ENCODE results near the gene GDF3. TPM values are rescaled to one million over a fixed set of nuclear protein-coding genes. Genes with fewer than 3 reads are reported as not detected.

The GDF3 gene
- total and polyA plus RNA-seq, 2 experiments from 2014 or later, result 15.3 to 31.7 TPM

DNA sequence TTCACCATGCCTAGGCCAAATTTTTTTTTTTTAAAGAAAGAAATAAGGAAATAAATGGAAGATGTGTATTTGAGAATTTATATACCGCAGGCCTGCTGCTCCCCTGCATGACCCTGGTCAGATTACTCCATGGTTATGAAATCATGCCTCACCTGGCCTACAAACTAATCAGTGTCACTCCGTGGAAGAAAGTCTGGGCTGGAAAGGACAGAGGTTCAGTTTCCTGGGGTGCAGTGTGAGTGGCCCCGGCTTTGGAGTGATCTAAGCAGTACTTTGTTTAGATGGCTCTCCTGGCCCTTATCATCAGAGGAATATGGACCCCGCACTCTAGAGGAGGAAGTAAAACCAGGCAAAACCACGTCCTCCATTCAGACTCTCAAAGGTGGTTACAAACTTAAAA, 39.5 kb downstream of the GDF3 start:
- no peak for TF ChIP-seq JUNB (IDR thresholded peaks at IDR 0.05; ENCODE audit: unreplicated experiment)
- TF ChIP-seq ZNF331 (CRISPR knock-in tag; IDR thresholded peaks at IDR 0.05; ENCODE audit: low read depth), result no peak
- TF ChIP-seq CREB1 (CRISPR knock-in tag; IDR thresholded peaks at IDR 0.05; ENCODE audit: low read depth), result no peak
- no peak for TF ChIP-seq EZH2 (IDR thresholded peaks at IDR 0.05; ENCODE audit: low read depth, unreplicated experiment)
- no peak for TF ChIP-seq NANOG (IDR thresholded peaks at IDR 0.05; ENCODE audit: borderline replicate concordance)
- TF ChIP-seq ZNF462 (CRISPR knock-in tag; IDR thresholded peaks at IDR 0.05), result no peak
- TF ChIP-seq STAT1 (IDR thresholded peaks at IDR 0.05; ENCODE audit: unreplicated experiment), result no peak
- no peak for TF ChIP-seq REST (IDR thresholded peaks at IDR 0.05; ENCODE audit: unreplicated experiment)
- no peak for TF ChIP-seq EZH2phosphoT487 (IDR thresholded peaks at IDR 0.05; ENCODE audit: unreplicated experiment)
- TF ChIP-seq, protein P1, sequence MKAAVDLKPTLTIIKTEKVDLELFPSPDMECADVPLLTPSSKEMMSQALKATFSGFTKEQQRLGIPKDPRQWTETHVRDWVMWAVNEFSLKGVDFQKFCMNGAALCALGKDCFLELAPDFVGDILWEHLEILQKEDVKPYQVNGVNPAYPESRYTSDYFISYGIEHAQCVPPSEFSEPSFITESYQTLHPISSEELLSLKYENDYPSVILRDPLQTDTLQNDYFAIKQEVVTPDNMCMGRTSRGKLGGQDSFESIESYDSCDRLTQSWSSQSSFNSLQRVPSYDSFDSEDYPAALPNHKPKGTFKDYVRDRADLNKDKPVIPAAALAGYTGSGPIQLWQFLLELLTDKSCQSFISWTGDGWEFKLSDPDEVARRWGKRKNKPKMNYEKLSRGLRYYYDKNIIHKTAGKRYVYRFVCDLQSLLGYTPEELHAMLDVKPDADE (IDR thresholded peaks at IDR 0.05), result no peak
- no peak for TF ChIP-seq ZNF114 (CRISPR knock-in tag; IDR thresholded peaks at IDR 0.05)
- TF ChIP-seq, protein P2, sequence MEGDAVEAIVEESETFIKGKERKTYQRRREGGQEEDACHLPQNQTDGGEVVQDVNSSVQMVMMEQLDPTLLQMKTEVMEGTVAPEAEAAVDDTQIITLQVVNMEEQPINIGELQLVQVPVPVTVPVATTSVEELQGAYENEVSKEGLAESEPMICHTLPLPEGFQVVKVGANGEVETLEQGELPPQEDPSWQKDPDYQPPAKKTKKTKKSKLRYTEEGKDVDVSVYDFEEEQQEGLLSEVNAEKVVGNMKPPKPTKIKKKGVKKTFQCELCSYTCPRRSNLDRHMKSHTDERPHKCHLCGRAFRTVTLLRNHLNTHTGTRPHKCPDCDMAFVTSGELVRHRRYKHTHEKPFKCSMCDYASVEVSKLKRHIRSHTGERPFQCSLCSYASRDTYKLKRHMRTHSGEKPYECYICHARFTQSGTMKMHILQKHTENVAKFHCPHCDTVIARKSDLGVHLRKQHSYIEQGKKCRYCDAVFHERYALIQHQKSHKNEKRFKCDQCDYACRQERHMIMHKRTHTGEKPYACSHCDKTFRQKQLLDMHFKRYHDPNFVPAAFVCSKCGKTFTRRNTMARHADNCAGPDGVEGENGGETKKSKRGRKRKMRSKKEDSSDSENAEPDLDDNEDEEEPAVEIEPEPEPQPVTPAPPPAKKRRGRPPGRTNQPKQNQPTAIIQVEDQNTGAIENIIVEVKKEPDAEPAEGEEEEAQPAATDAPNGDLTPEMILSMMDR (conservative IDR thresholded peaks at IDR 0.05; ENCODE audit: low read depth in 2 of 2), result no peak
- TF ChIP-seq POLR2AphosphoS5 (IDR thresholded peaks at IDR 0.05; ENCODE audit: low read depth), result no peak
- no peaks in the 10 kb centered on the region for H3F3A ChIP-seq (replicated peaks; ENCODE audit: low read depth)
- ATAC-seq (no peak), DNase-seq (ENCODE audit: low spot score) (no peak)
- Mint-ChIP-seq H3K4me1 (no peaks in the 10 kb centered on the region), H3K36me3 (ENCODE audit: low read depth) (no peaks in the 10 kb centered on the region), H3K27ac (no peak overlapping the region), H3K27me3 (ENCODE audit: insufficient read depth, low read depth, poor library complexity) (no peaks in the 10 kb centered on the region), H3K9me3 (no peaks in the 10 kb centered on the region), H3K4me3 (no peak overlapping the region)
- no peaks in the 10 kb centered on the region for H3K9me2 ChIP-seq (ENCODE audit: insufficient read depth)
- no peaks in the 10 kb centered on the region for H3K79me2 ChIP-seq (replicated peaks; ENCODE audit: insufficient read depth)
- no peak overlapping the region for H3K4me3 ChIP-seq
- H3K27me3 ChIP-seq (ENCODE audit: insufficient read depth), result no peaks in the 10 kb centered on the region
- no peaks in the 10 kb centered on the region for H4K20me1 ChIP-seq (replicated peaks; ENCODE audit: insufficient read depth)
- H3K4me1 ChIP-seq (ENCODE audit: insufficient read depth), result no peaks in the 10 kb centered on the region
- no peak overlapping the region for H3K4me2 ChIP-seq
- no peak overlapping the region for H3K27ac ChIP-seq (ENCODE audit: low read depth)
- no peak overlapping the region for H2AFZ ChIP-seq
- no peaks in the 10 kb centered on the region for H3K36me3 ChIP-seq (ENCODE audit: insufficient read depth)
